Measurements from ENCODE around the gene HECTD2. TPM values are rescaled to one million over a fixed set of nuclear protein-coding genes. Genes with fewer than 3 reads are reported as not detected.
"Not testable (repeated sequence)": the region's sequence is repeated elsewhere in the genome, so short reads cannot be mapped to it uniquely, and the experiment has no call there.

Gene HECTD2
- total and polyA plus RNA-seq, 7 donors: 2.4 to 29.3 (median 25.5) TPM

GRCh38 chr10:91558473-91558872 lies 148.3 kb downstream of the HECTD2 start:
- no peak for DNase-seq
- Histone ChIP-seq H3K36me3 (no peaks in the 10 kb centered on the region), H3K27me3 (no peaks in the 10 kb centered on the region), H3K4me1 (peaks cover 0 to 8% (median 0%) of the 10 kb centered on the region in 4 donors), H3K9me3 (no peaks in the 10 kb centered on the region), H3K27ac (no peak overlapping the region), H3K4me3 (no peak overlapping the region)
- TF ChIP-seq POLR2AphosphoS5 (IDR thresholded peaks at IDR 0.05): no peak
- no peak for TF ChIP-seq CTCF (IDR thresholded peaks at IDR 0.05)
- WGBS, 2 donors: 89 to 94% methylated on average over 3 of the region's 3 CpGs
- intact Hi-C loops (cut with DNase I): no loop called here

GRCh38 chr10:91559169-91559568 lies 149.0 kb downstream of the HECTD2 start:
- DNase-seq: no peak
- Histone ChIP-seq H3K27ac (no peak overlapping the region), H3K36me3 (no peaks in the 10 kb centered on the region), H3K4me1 (peaks cover 0 to 15% (median 2%) of the 10 kb centered on the region in 4 donors), H3K4me3 (no peak overlapping the region), H3K27me3 (no peaks in the 10 kb centered on the region), H3K9me3 (no peaks in the 10 kb centered on the region)
- TF ChIP-seq EP300 (IDR thresholded peaks at IDR 0.05) (no peak), POLR2AphosphoS5 (IDR thresholded peaks at IDR 0.05) (no peak), CTCF (IDR thresholded peaks at IDR 0.05) (no peak), POLR2A (IDR thresholded peaks at IDR 0.05) (no peak)
- WGBS, 2 donors: 90 to 91% methylated on average over 1 of the region's 1 CpG
- intact Hi-C loops (cut with DNase I): no loop called here

GRCh38 chr10:91559750-91560149 lies 149.6 kb downstream of the HECTD2 start:
- TF ChIP-seq CTCF (IDR thresholded peaks at IDR 0.05) (no peak), POLR2A (IDR thresholded peaks at IDR 0.05) (no peak), EP300 (IDR thresholded peaks at IDR 0.05) (no peak), POLR2AphosphoS5 (IDR thresholded peaks at IDR 0.05) (no peak)
- 24 to 75% methylated on average over 2 of the region's 2 CpGs for WGBS, 2 donors
- Histone ChIP-seq H3K4me3 (no peak overlapping the region), H3K4me1 (peaks cover 0 to 16% (median 5%) of the 10 kb centered on the region in 4 donors), H3K27ac (no peak overlapping the region), H3K9me3 (no peaks in the 10 kb centered on the region), H3K27me3 (no peaks in the 10 kb centered on the region), H3K36me3 (no peaks in the 10 kb centered on the region)
- DNase-seq: no peak
- intact Hi-C loops (cut with DNase I): no loop called here

- H3K27me3 ChIP-seq; H3K27ac ChIP-seq; H3K36me3 ChIP-seq; DNase-seq; intact Hi-C loops (cut with DNase I); H3K4me3 ChIP-seq; H3K9me3 ChIP-seq: not testable (repeated sequence)
- peaks cover 0 to 25% (median 14%) of the 10 kb centered on the region in 4 donors for H3K4me1 ChIP-seq
- WGBS, 2 donors: 59 to 79% methylated on average over 3 of the region's 3 CpGs
Observed at GRCh38 chr10:91560827-91561226, 150.7 kb downstream of the HECTD2 start.

GRCh38 chr10:91562839-91563581 lies 152.9 kb downstream of the HECTD2 start:
- H3K27me3 ChIP-seq: no peaks in the 10 kb centered on the region
- H3K9me3 ChIP-seq: no peaks in the 10 kb centered on the region
- peaks cover 0 to 22% (median 17%) of the 10 kb centered on the region in 4 donors for H3K4me1 ChIP-seq
- no peak overlapping the region for H3K4me3 ChIP-seq
- no peak for TF ChIP-seq POLR2A (IDR thresholded peaks at IDR 0.05)
- TF ChIP-seq CTCF (IDR thresholded peaks at IDR 0.05): no peak
- TF ChIP-seq EP300 (IDR thresholded peaks at IDR 0.05): no peak
- TF ChIP-seq POLR2AphosphoS5 (IDR thresholded peaks at IDR 0.05): no peak
- no peak overlapping the region for H3K27ac ChIP-seq
- 81 to 84% methylated on average over 2 of the region's 2 CpGs for WGBS, 2 donors
- no peaks in the 10 kb centered on the region for H3K36me3 ChIP-seq
- intact Hi-C loops (cut with DNase I): no loop called here
- no peak for DNase-seq

Data from sigmoid colon (tissue), 7 donors.